Astrocyte of the spinal cord (primary cell): ENCODE data around the gene ADAMTS7.
"Not testable (repeated sequence)": the region's sequence is repeated elsewhere in the genome, so short reads cannot be mapped to it uniquely, and the experiment has no call there.

Source experiments
- DNase-seq: peaks from one replicate; pipeline ENCODE4 v3.0.0; 2011; ENCODE audit warnings: low read depth, low spot score
- H3K4me3 ChIP-seq: 2 replicates; pipeline ENCODE4 v1.5.1; 2011; ENCODE audit warnings: low read depth, mild to moderate bottlenecking, low read length, moderate library complexity
- CTCF ChIP-seq: IDR thresholded peaks from 2 replicates; pipeline ENCODE4 v1.5.1; 2012; ENCODE audit warnings: low read depth, mild to moderate bottlenecking, low read length, inconsistent platforms
- in situ Hi-C: cut with HindIII; loops from 2 replicates; pipeline ENCODE4 v1.10.0; 2017; ENCODE audit warnings: low sequenced_read_pairs

ADAMTS7 gene

GRCh38 chr15:78840661-78841375 is 29.6 kb upstream of the ADAMTS7 start:
- no peak for DNase-seq
- in situ Hi-C loops, result no loop called here
- no peak overlapping the region for H3K4me3 ChIP-seq
- no peak for TF ChIP-seq CTCF

- in situ Hi-C loops, DNase-seq: not testable (repeated sequence)
Observed at GRCh38 chr15:78839151-78839550, 27.9 kb upstream of the ADAMTS7 start.

GRCh38 chr15:78838489-78838888 is 27.2 kb upstream of the ADAMTS7 start:
- H3K4me3 ChIP-seq, result no peak overlapping the region
- in situ Hi-C loops, result no loop called here
- TF ChIP-seq CTCF, result no peak
- DNase-seq, result no peak

More at GRCh38 chr15:78839151-78839550, 27.9 kb upstream of the ADAMTS7 start:
- not testable (repeated sequence) for H3K4me3 ChIP-seq

- DNase-seq, result no peak
- H3K4me3 ChIP-seq, result no peak overlapping the region
- in situ Hi-C loops, result no loop called here
- no peak for TF ChIP-seq CTCF
Observed at GRCh38 chr15:78837543-78837942, 26.3 kb upstream of the ADAMTS7 start.

- no peak for TF ChIP-seq CTCF
- DNase-seq, result no peak
- in situ Hi-C loops, result no loop called here
- H3K4me3 ChIP-seq, result no peak overlapping the region
Observed at GRCh38 chr15:78837131-78837530, 25.9 kb upstream of the ADAMTS7 start.

- in situ Hi-C loops, result no loop called here
- no peak overlapping the region for H3K4me3 ChIP-seq
- TF ChIP-seq CTCF, result no peak
- DNase-seq, result no peak
Observed at GRCh38 chr15:78836333-78836732, 25.1 kb upstream of the ADAMTS7 start.

- in situ Hi-C loops, result no loop called here
- DNase-seq, result no peak
- no peak for TF ChIP-seq CTCF
- no peak overlapping the region for H3K4me3 ChIP-seq
Observed at GRCh38 chr15:78831229-78832207, 20.3 kb upstream of the ADAMTS7 start.
